HepG2 (cell line): Measurements from ENCODE around the gene PAPOLA.

Source experiments
- AHDC1 ChIP-seq: sonication (generic); formaldehyde crosslinking; IDR thresholded peaks from 2 replicates; pipeline ENCODE4 v1.5.1; 2020; ENCODE audit warnings: mild to moderate bottlenecking, missing genetic modification reagents, borderline replicate concordance
- CBX1 ChIP-seq: IDR thresholded peaks from one replicate; pipeline ENCODE4 v1.6.1; 2016; ENCODE audit warnings: antibody characterized with exemption, low read depth
- EP300 ChIP-seq, 3 experiments: sonication (generic) in 1 of 3; formaldehyde crosslinking in 1 of 3; IDR thresholded peaks; 2 replicates each; pipeline versions ENCODE4 v1.5.1 to v1.6.1; 2011 to 2020; ENCODE audit warnings: low read depth in 2 of 3, low read length in 2 of 3, borderline replicate concordance in 1 of 3, improper control_type of control experiment in 1 of 3, mild to moderate bottlenecking in 1 of 3, missing genetic modification reagents in 1 of 3, moderate library complexity in 1 of 3
- HNF4G ChIP-seq, 2 experiments: sonication (generic) in 1 of 2; formaldehyde crosslinking in 1 of 2; IDR thresholded peaks; 2 replicates each; pipeline versions ENCODE4 v1.4.0 to v1.6.1; 2011 to 2020; ENCODE audit warnings: borderline replicate concordance in 2 of 2, low read depth in 2 of 2, mild to moderate bottlenecking in 2 of 2, low read length in 1 of 2, missing genetic modification reagents in 1 of 2, moderate library complexity in 1 of 2
- MXI1 ChIP-seq: IDR thresholded peaks from 3 replicates; pipeline ENCODE4 v1.6.1; 2012; ENCODE audit warnings: low read depth, low read length, inconsistent platforms, borderline replicate concordance
- PCBP2 ChIP-seq: fragments of 200-400 bp; formaldehyde crosslinking; optimal IDR thresholded peaks from 2 replicates; pipeline ENCODE3; 2018; ENCODE audit warnings: low read length, low read depth; ENCODE audit not compliant: poor library complexity, severe bottlenecking
- ZBTB43 ChIP-seq: sonication (generic); formaldehyde crosslinking; conservative IDR thresholded peaks from 2 replicates; pipeline ENCODE4 v1.4.0; 2020; ENCODE audit warnings: missing genetic modification reagents
- ZNF562 ChIP-seq: sonication (generic); formaldehyde crosslinking; IDR thresholded peaks from 2 replicates; pipeline ENCODE4 v1.8.0; 2022; ENCODE audit warnings: missing genetic modification reagents, borderline replicate concordance
- ZSCAN29 ChIP-seq: sonication (generic); formaldehyde crosslinking; conservative IDR thresholded peaks from 2 replicates; pipeline ENCODE4 v1.4.0; 2020; ENCODE audit warnings: mild to moderate bottlenecking, missing genetic modification reagents
- TF ChIP-seq, protein P1 (sequence below): sonication (generic); formaldehyde crosslinking; IDR thresholded peaks from 2 replicates; pipeline ENCODE4 v1.5.0; 2020; ENCODE audit warnings: mild to moderate bottlenecking, missing genetic modification reagents, moderate library complexity
- TF ChIP-seq, protein P2 (sequence below): sonication (generic); formaldehyde crosslinking; IDR thresholded peaks from 2 replicates; pipeline ENCODE4 v1.8.1; 2022; ENCODE audit warnings: low read depth, mild to moderate bottlenecking, missing genetic modification reagents

- TF ChIP-seq, protein P1, sequence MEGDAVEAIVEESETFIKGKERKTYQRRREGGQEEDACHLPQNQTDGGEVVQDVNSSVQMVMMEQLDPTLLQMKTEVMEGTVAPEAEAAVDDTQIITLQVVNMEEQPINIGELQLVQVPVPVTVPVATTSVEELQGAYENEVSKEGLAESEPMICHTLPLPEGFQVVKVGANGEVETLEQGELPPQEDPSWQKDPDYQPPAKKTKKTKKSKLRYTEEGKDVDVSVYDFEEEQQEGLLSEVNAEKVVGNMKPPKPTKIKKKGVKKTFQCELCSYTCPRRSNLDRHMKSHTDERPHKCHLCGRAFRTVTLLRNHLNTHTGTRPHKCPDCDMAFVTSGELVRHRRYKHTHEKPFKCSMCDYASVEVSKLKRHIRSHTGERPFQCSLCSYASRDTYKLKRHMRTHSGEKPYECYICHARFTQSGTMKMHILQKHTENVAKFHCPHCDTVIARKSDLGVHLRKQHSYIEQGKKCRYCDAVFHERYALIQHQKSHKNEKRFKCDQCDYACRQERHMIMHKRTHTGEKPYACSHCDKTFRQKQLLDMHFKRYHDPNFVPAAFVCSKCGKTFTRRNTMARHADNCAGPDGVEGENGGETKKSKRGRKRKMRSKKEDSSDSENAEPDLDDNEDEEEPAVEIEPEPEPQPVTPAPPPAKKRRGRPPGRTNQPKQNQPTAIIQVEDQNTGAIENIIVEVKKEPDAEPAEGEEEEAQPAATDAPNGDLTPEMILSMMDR, result no peak
- TF ChIP-seq HNF4G (IDR thresholded peaks at IDR 0.05; ENCODE audit: borderline replicate concordance, low read depth, low read length), result no peak
- no peak for TF ChIP-seq HNF4G (CRISPR knock-in tag; IDR thresholded peaks at IDR 0.05; ENCODE audit: borderline replicate concordance, low read depth)
- TF ChIP-seq EP300 (IDR thresholded peaks at IDR 0.05; ENCODE audit: low read depth in 2 of 2, low read length in 2 of 2), result no peak
- no peak for TF ChIP-seq EP300 (CRISPR knock-in tag; IDR thresholded peaks at IDR 0.05; ENCODE audit: borderline replicate concordance)
- TF ChIP-seq AHDC1, result no peak
- no peak for TF ChIP-seq ZSCAN29 (CRISPR knock-in tag)
- TF ChIP-seq ZNF562 (CRISPR knock-in tag), result no peak
- TF ChIP-seq, protein P2, sequence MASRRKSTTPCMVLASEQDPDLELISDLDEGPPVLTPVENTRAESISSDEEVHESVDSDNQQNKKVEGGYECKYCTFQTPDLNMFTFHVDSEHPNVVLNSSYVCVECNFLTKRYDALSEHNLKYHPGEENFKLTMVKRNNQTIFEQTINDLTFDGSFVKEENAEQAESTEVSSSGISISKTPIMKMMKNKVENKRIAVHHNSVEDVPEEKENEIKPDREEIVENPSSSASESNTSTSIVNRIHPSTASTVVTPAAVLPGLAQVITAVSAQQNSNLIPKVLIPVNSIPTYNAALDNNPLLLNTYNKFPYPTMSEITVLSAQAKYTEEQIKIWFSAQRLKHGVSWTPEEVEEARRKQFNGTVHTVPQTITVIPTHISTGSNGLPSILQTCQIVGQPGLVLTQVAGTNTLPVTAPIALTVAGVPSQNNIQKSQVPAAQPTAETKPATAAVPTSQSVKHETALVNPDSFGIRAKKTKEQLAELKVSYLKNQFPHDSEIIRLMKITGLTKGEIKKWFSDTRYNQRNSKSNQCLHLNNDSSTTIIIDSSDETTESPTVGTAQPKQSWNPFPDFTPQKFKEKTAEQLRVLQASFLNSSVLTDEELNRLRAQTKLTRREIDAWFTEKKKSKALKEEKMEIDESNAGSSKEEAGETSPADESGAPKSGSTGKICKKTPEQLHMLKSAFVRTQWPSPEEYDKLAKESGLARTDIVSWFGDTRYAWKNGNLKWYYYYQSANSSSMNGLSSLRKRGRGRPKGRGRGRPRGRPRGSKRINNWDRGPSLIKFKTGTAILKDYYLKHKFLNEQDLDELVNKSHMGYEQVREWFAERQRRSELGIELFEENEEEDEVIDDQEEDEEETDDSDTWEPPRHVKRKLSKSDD, result no peak
- no peak for TF ChIP-seq MXI1
- TF ChIP-seq CBX1, result no peak
- TF ChIP-seq ZBTB43 (CRISPR knock-in tag), result no peak
- no peak for TF ChIP-seq PCBP2
Measured at GRCh38 chr14:96568621-96569020, 66.4 kb downstream of the PAPOLA start.
